ENCODE results near the gene PLSCR3. TPM values are rescaled to one million over a fixed set of nuclear protein-coding genes. Genes with fewer than 3 reads are reported as not detected.

Gene PLSCR3
- total and polyA plus RNA-seq, 2 experiments from 2014 or later, result 25.9 to 40.3 TPM

- Histone ChIP-seq H3K27me3 (no peaks in the 10 kb centered on the region), H3K27ac (no peak overlapping the region), H3K9me3 (ENCODE audit: low read depth) (no peaks in the 10 kb centered on the region), H3K4me1 (ENCODE audit: low read depth) (no peaks in the 10 kb centered on the region), H3K4me3 (no peak overlapping the region), H3K36me3 (peaks cover 9% of the 10 kb centered on the region)
- no peak for DNase-seq (ENCODE audit: low read depth in 1 of 2, low spot score in 1 of 2)
- TF ChIP-seq CTCF (IDR thresholded peaks at IDR 0.05; ENCODE audit: low read depth, low read length), result no peak
Measured at GRCh38 chr17:7417056-7417655, 22.8 kb upstream of the PLSCR3 start.

GRCh38 chr17:7416323-7416722, 22.0 kb upstream of the PLSCR3 start:
- Histone ChIP-seq H3K4me3 (no peak overlapping the region), H3K27ac (no peak overlapping the region), H3K4me1 (ENCODE audit: low read depth) (no peaks in the 10 kb centered on the region), H3K27me3 (no peaks in the 10 kb centered on the region), H3K9me3 (ENCODE audit: low read depth) (no peaks in the 10 kb centered on the region), H3K36me3 (peaks cover 9% of the 10 kb centered on the region)
- TF ChIP-seq CTCF (IDR thresholded peaks at IDR 0.05; ENCODE audit: low read depth, low read length), result no peak
- DNase-seq (ENCODE audit: low read depth in 1 of 2, low spot score in 1 of 2), result no peak

GRCh38 chr17:7415784-7416183, 21.5 kb upstream of the PLSCR3 start:
- Histone ChIP-seq H3K4me3 (no peak overlapping the region), H3K9me3 (ENCODE audit: low read depth) (no peaks in the 10 kb centered on the region), H3K4me1 (ENCODE audit: low read depth) (no peaks in the 10 kb centered on the region), H3K36me3 (peaks cover 9% of the 10 kb centered on the region), H3K27me3 (no peaks in the 10 kb centered on the region), H3K27ac (no peak overlapping the region)
- TF ChIP-seq CTCF (IDR thresholded peaks at IDR 0.05; ENCODE audit: low read depth, low read length), result no peak
- no peak for DNase-seq (ENCODE audit: low read depth in 1 of 2, low spot score in 1 of 2)

GRCh38 chr17:7414837-7415236, 20.5 kb upstream of the PLSCR3 start:
- H3K36me3 ChIP-seq, result peaks cover 9% of the 10 kb centered on the region
- no peaks in the 10 kb centered on the region for H3K9me3 ChIP-seq (ENCODE audit: low read depth)
- no peak for TF ChIP-seq CTCF (IDR thresholded peaks at IDR 0.05; ENCODE audit: low read depth, low read length)
- H3K4me3 ChIP-seq, result no peak overlapping the region
- no peak overlapping the region for H3K27ac ChIP-seq
- H3K27me3 ChIP-seq, result no peaks in the 10 kb centered on the region
- DNase-seq (ENCODE audit: low read depth in 1 of 2, low spot score in 1 of 2), result no peak
- H3K4me1 ChIP-seq (ENCODE audit: low read depth), result no peaks in the 10 kb centered on the region

- Histone ChIP-seq H3K27ac (no peak overlapping the region), H3K9me3 (ENCODE audit: low read depth) (no peaks in the 10 kb centered on the region), H3K4me1 (ENCODE audit: low read depth) (no peaks in the 10 kb centered on the region), H3K4me3 (no peak overlapping the region), H3K27me3 (no peaks in the 10 kb centered on the region), H3K36me3 (peaks cover 9% of the 10 kb centered on the region)
- no peak for TF ChIP-seq CTCF (IDR thresholded peaks at IDR 0.05; ENCODE audit: low read depth, low read length)
- peak in 1 of 2 donors; percentile 37 for DNase-seq (ENCODE audit: low read depth in 1 of 2, low spot score in 1 of 2)
Measured at GRCh38 chr17:7413346-7413985, 19.1 kb upstream of the PLSCR3 start.
